GM12878 (cell line): ENCODE data around the gene BPNT1. TPM values are rescaled to one million over a fixed set of nuclear protein-coding genes. Genes with fewer than 3 reads are reported as not detected.

Source experiments
- ATAC-seq: fragments of 200-7000 bp; cut with Tn5 transposase; 3 replicates; pipeline ENCODE4 v1.9.1; 2020; ENCODE audit warnings: mild to moderate bottlenecking, moderate library complexity
- BruUV-seq: library from RNA; stranded (reverse); fragments of 400-500 nt; replicated peaks from 2 replicates; lab custom pipeline; 2021; lab: Mats Ljungman, UMichigan
- CTCF ChIA-PET: fragments of 300-600 bp; sonication (Branson Sonifier 250); formaldehyde crosslinking; extraction: SDS; loops from one replicate; lab custom pipeline; 2021; ENCODE audit warnings: inconsistent platforms; lab: Yijun Ruan, JAX
- POLR2A ChIA-PET: fragments of 350-600 bp; formaldehyde crosslinking; extraction: SDS; loops from one replicate; lab custom pipeline; 2021; ENCODE audit warnings: inconsistent platforms; lab: Charles Lee
- RAD21 ChIA-PET: fragments of 300-600 bp; sonication (Branson Sonifier 250); formaldehyde crosslinking; loops from one replicate; lab custom pipeline; 2023; ENCODE audit warnings: antibody characterized with exemption; ENCODE audit not compliant: unreplicated experiment; lab: Charles Lee
- SMC1A ChIA-PET: fragments of 300-600 bp; sonication (Branson Sonifier 250); formaldehyde crosslinking; loops from one replicate; lab custom pipeline; 2023; ENCODE audit not compliant: unreplicated experiment, uncharacterized antibody; lab: Charles Lee
- DNase-seq: peaks from one replicate; pipeline ENCODE4 v3.0.0-alpha.2; 2011; ENCODE audit warnings: low read depth, low spot score
- FAIRE-seq: peaks from 3 replicates; lab custom pipeline; 2011; peaks lifted over from hg19 to GRCh38; lab: Jason Lieb, UNC
- H2AFZ ChIP-seq: 2 replicates; pipeline ENCODE4 v1.6.0; 2011; ENCODE audit warnings: low read depth, low read length, control low read depth; ENCODE audit not compliant: control insufficient read depth
- H3K27ac ChIP-seq: 2 replicates; pipeline ENCODE4 v1.5.1; 2011; ENCODE audit warnings: control low read depth; ENCODE audit not compliant: control insufficient read depth, insufficient read depth
- H3K27me3 ChIP-seq, 2 experiments: replicated peaks in 1 of 2; 2 replicates each; pipeline versions ENCODE4 v1.6.0 to v1.6.1; 2011; ENCODE audit warnings: low read length in 1 of 2; ENCODE audit not compliant: control insufficient read depth in 2 of 2, insufficient read depth in 2 of 2
- H3K36me3 ChIP-seq, 2 experiments: 2 replicates each; pipeline ENCODE4 v1.5.1; 2011; ENCODE audit warnings: low read length in 1 of 2; ENCODE audit not compliant: control insufficient read depth in 2 of 2, insufficient read depth in 2 of 2
- H3K4me1 ChIP-seq: 2 replicates; pipeline ENCODE4 v1.6.1; 2011; ENCODE audit warnings: mild to moderate bottlenecking, low read length, moderate library complexity, mixed read lengths; ENCODE audit not compliant: control insufficient read depth, insufficient read depth
- H3K4me2 ChIP-seq: 2 replicates; pipeline ENCODE4 v1.6.0; 2011; ENCODE audit warnings: control low read depth; ENCODE audit not compliant: control insufficient read depth, insufficient read depth
- H3K4me3 ChIP-seq: fragments of 200-600 bp; sonication (generic); 2 replicates; pipeline ENCODE4 v1.5.1; 2016
- H3K79me2 ChIP-seq: 2 replicates; pipeline ENCODE4 v1.6.0; 2011; ENCODE audit warnings: low read length; ENCODE audit not compliant: control insufficient read depth, insufficient read depth
- H3K9ac ChIP-seq: 2 replicates; pipeline ENCODE4 v1.8.0; 2011; ENCODE audit warnings: low read length, control low read depth, mixed read lengths; ENCODE audit not compliant: control insufficient read depth, insufficient read depth
- H3K9me3 ChIP-seq: replicated peaks from 3 replicates; pipeline ENCODE4 v1.5.1; 2011; ENCODE audit warnings: mild to moderate bottlenecking, low read length; ENCODE audit not compliant: control insufficient read depth, insufficient read depth
- H4K20me1 ChIP-seq: 2 replicates; pipeline ENCODE4 v1.6.0; 2011; ENCODE audit not compliant: control insufficient read depth, insufficient read depth
- BHLHE40 ChIP-seq, 2 experiments: fragments of 450-650 bp in 1 of 2; IDR thresholded peaks; 2 replicates each; pipeline ENCODE4 v1.6.1; 2011 to 2017; ENCODE audit warnings: low read depth in 2 of 2, borderline replicate concordance in 1 of 2, improper control_type of control experiment in 1 of 2, low read length in 1 of 2, mild to moderate bottlenecking in 1 of 2
- E2F8 ChIP-seq: fragments of 450-650 bp; IDR thresholded peaks from 2 replicates; pipeline ENCODE4 v1.6.1; 2018; ENCODE audit warnings: mild to moderate bottlenecking, low read depth, moderate library complexity; ENCODE audit not compliant: partially characterized antibody
- FOXM1 ChIP-seq: IDR thresholded peaks from 2 replicates; pipeline ENCODE4 v1.6.1; 2012; ENCODE audit warnings: low read depth, mild to moderate bottlenecking, inconsistent platforms, low read length, moderate library complexity
- IKZF2 ChIP-seq, 2 experiments: fragments of 450-650 bp; IDR thresholded peaks; 2 replicates each; pipeline ENCODE4 v1.6.1; 2017; ENCODE audit warnings: mild to moderate bottlenecking in 2 of 2, moderate library complexity in 2 of 2
- IRF3 ChIP-seq: fragments of 450-650 bp; IDR thresholded peaks from 2 replicates; pipeline ENCODE4 v1.6.1; 2014; ENCODE audit warnings: mild to moderate bottlenecking
- MEF2A ChIP-seq: IDR thresholded peaks from 2 replicates; pipeline ENCODE4 v1.6.1; 2011; ENCODE audit warnings: low read depth, mild to moderate bottlenecking, low read length, moderate library complexity; ENCODE audit not compliant: insufficient read depth
- MTA3 ChIP-seq: IDR thresholded peaks from 2 replicates; pipeline ENCODE4 v1.6.1; 2012; ENCODE audit warnings: low read length, inconsistent platforms, borderline replicate concordance
- NR2C2 ChIP-seq: IDR thresholded peaks from 2 replicates; pipeline ENCODE4 v1.6.1; 2011; ENCODE audit warnings: borderline replicate concordance, low read depth; ENCODE audit not compliant: control insufficient read depth, insufficient read length
- PKNOX1 ChIP-seq: fragments of 450-650 bp; IDR thresholded peaks from 2 replicates; pipeline ENCODE4 v1.6.1; 2016; ENCODE audit warnings: mild to moderate bottlenecking
- POLR2AphosphoS5 ChIP-seq: IDR thresholded peaks from 2 replicates; pipeline ENCODE4 v1.6.1; 2011; ENCODE audit warnings: mild to moderate bottlenecking, low read length, inconsistent platforms
- TCF7 ChIP-seq: IDR thresholded peaks from 2 replicates; pipeline ENCODE4 v1.6.1; 2014; ENCODE audit warnings: antibody characterized with exemption, borderline replicate concordance
- USF2 ChIP-seq: IDR thresholded peaks from 2 replicates; pipeline ENCODE4 v1.6.1; 2011; ENCODE audit warnings: low read depth, low read length, improper control_type of control experiment, borderline replicate concordance
- WGBS: methylation state at CpG from one replicate; pipeline ENCODE4 v1.1.6; 2016; ENCODE audit warnings: low lambda C conversion rate; ENCODE audit not compliant: insufficient replicate concordance, insufficient coverage; ENCODE audit errors: missing lambda C conversion rate; 5-methylcytosine and 5-hydroxymethylcytosine counted together
- in situ Hi-C: fragments of 300-500 bp; cut with MboI; formaldehyde crosslinking; loops from 9 replicates; pipeline ENCODE4 v1.14.3; 2018; ENCODE audit warnings: mixed read lengths
- intact Hi-C: fragments of 100-400 bp; cut with micrococcal nuclease; formaldehyde crosslinking; loops from one replicate; pipeline ENCODE4 v1.14.2; 2022; ENCODE audit not compliant: unreplicated experiment
- polyA plus RNA-seq, 11 experiments: library from polyadenylated mRNA; depleted of rRNA in 4 of 11; unstranded in 6 of 11; stranded (reverse) in 5 of 11; fragments of >200 nt; fragmentation: Nextera tagmentation in 4 of 11; fragmentation: Illumina TruSeq in 1 of 11; extraction: Ambion mirVana in 4 of 11; extraction: Trizol in 1 of 11; gene quantifications; 1 replicate in 1 of 11; 2 replicates in 10 of 11; pipeline versions ENCODE4 v1.2.1 to v1.2.3, GENCODE V29; 2011 to 2016; ENCODE audit warnings: inconsistent platforms in 2 of 11, missing spikeins in 2 of 11, low read depth in 1 of 11
- total RNA-seq, 4 experiments: library from RNA; depleted of rRNA in 3 of 4; stranded (reverse); fragments of >200 nt in 3 of 4; fragmentation: Illumina TruSeq in 1 of 4; extraction: Trizol in 1 of 4; gene quantifications; 2 replicates each; pipeline versions ENCODE4 v1.2.1 to v1.2.3, GENCODE V29; 2013 to 2021

The BPNT1 gene
- total and polyA plus RNA-seq, 10 of the 15 experiments (the other 5 are each of a cell fraction or from before 2014, with no cell fraction given), result 35.5 to 78.4 (median 45.4) TPM

- no TSS peak for BruUV-seq
- no peak for ATAC-seq
- POLR2A ChIA-PET, result interaction anchor here (0.5 to 0.9 kb wide), 6 partner anchors 46 to 1841 kb away, joined by 3 to 10 read pairs (median 5); no protein-coding TSS in a partner anchor
- intact Hi-C loops, result no loop called here
- in situ Hi-C loops, result no loop called here
- SMC1A ChIA-PET, result interaction anchor here (0.8 to 1.5 kb wide), 2 partner anchors 44 to 45 kb away, joined by 3 read pairs; partner anchors contain the start of gene BPNT1
- Histone ChIP-seq H3K4me1 (peaks cover 5% of the 10 kb centered on the region; the same call in 1 of the 2 replicates), H3K9me3 (no peaks in the 10 kb centered on the region), H3K4me2 (peak overlapping the region; percentile 72), H3K27me3 (no peaks in the 10 kb centered on the region), H3K36me3 (peaks cover 0 to 5% of the 10 kb centered on the region in 2 experiments; a peak in 2 of 4 replicates), H3K4me3 (peak overlapping the region; percentile 79), H4K20me1 (no peaks in the 10 kb centered on the region), H3K27ac (0 out of 2 replicates have a peak overlapping the region, but pooled peaks have one; percentile 4), H2AFZ (no peak overlapping the region), H3K9ac (0 out of 2 replicates have a peak overlapping the region, but pooled peaks have one; percentile 91), H3K79me2 (peaks cover 50% of the 10 kb centered on the region)
- RAD21 ChIA-PET, result interaction anchor here (0.7 to 0.8 kb wide), 3 partner anchors 40 to 52 kb away, joined by 3 to 4 read pairs (median 3); no protein-coding TSS in a partner anchor
- WGBS, result 39% methylated on average over 4 of the region's 4 CpGs
- CTCF ChIA-PET, result interaction anchor here (0.7 to 1.0 kb wide), 2 partner anchors 46 to 47 kb away, joined by 3 read pairs; no protein-coding TSS in a partner anchor
- no peak for FAIRE-seq
- DNase-seq, result no peak
- no peak for TF ChIP-seq IRF3
- no peak for TF ChIP-seq POLR2AphosphoS5
- TF ChIP-seq NR2C2, result no peak
- TF ChIP-seq USF2, result no peak
- no peak for TF ChIP-seq PKNOX1
- no peak for TF ChIP-seq IKZF2 (IDR thresholded peaks at IDR 0.05)
- no peak for TF ChIP-seq BHLHE40 (IDR thresholded peaks at IDR 0.05; ENCODE audit: borderline replicate concordance in 1 of 2, low read depth in 2 of 2, low read length in 1 of 2)
- TF ChIP-seq FOXM1, result no peak
- TF ChIP-seq MEF2A, result no peak
- no peak for TF ChIP-seq E2F8
- TF ChIP-seq TCF7, result no peak
- no peak for TF ChIP-seq MTA3
Observed at GRCh38 chr1:220044678-220045355, 44.8 kb downstream of the BPNT1 start.
